SHP77 (cell line): ENCODE measurements around the gene MEGF6.

Experiments
- DNase-seq, 2 experiments: peaks; one replicate each; lab custom pipeline; 2025; lab: John Stamatoyannopoulos, UW

MEGF6 gene

GRCh38 chr1:3555131-3555920 is 56.0 kb downstream of the MEGF6 start:
- DNase-seq = no peak

DNA sequence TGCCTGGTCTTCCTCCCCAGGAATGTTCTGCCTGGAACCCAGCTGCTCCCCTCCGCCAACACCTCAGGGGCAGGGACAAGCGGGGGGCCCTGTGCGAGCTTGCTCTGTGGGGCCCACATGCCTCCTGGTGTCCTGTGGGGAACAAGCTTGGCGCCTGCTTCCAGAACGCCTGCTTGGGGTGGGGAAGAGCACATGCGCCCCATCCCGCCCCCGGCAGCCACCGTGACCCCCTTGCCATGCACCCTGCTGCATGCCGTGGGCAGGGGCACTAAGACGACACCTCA is 57.4 kb downstream of the MEGF6 start:
- no peak for DNase-seq

- DNase-seq = no peak
Observed at GRCh38 chr1:3553166-3553939, 58.0 kb downstream of the MEGF6 start.

DNA sequence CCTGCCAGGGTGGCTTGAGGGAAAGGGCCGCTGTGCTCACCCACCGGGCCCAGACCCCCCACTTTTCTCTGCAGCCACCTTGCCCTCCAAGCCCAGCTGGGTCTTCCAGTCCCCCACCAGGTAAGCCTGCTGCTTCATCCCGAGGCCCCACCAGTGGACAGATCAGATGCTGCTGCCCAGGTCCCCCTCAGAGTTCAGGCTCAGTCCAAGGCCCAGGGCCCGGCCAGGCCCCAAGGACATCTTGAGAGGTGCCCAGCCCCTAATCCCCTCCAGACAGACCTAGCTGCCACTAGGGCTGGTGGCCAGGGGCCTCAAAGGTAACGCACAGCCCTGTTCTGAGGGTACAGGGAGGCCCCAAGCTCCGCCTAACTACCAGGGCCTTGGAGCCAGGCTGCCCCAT is 58.6 kb downstream of the MEGF6 start:
- DNase-seq = no peak

GRCh38 chr1:3552176-3552575 is 59.1 kb downstream of the MEGF6 start:
- no peak for DNase-seq

GRCh38 chr1:3551711-3552110 is 59.6 kb downstream of the MEGF6 start:
- no peak for DNase-seq

DNA sequence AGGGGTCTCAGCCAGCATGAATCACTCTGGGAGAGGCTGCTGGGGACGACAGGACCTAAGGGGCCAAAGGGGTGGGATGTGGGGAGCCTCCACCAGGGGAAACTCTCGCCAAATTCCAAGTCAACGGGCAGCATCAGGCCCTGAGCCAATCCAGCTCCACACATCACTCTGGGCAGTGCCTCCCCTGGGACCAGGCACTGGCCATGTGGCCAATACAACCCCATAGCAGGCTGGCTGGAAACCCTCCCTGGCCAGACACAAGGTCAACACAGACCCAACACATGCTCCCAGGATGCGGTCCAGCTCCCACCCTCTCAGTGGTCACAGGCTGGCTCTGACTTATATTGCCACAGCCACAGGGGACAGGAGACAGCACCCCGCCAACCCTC is 60.0 kb downstream of the MEGF6 start:
- DNase-seq = no peak

DNA sequence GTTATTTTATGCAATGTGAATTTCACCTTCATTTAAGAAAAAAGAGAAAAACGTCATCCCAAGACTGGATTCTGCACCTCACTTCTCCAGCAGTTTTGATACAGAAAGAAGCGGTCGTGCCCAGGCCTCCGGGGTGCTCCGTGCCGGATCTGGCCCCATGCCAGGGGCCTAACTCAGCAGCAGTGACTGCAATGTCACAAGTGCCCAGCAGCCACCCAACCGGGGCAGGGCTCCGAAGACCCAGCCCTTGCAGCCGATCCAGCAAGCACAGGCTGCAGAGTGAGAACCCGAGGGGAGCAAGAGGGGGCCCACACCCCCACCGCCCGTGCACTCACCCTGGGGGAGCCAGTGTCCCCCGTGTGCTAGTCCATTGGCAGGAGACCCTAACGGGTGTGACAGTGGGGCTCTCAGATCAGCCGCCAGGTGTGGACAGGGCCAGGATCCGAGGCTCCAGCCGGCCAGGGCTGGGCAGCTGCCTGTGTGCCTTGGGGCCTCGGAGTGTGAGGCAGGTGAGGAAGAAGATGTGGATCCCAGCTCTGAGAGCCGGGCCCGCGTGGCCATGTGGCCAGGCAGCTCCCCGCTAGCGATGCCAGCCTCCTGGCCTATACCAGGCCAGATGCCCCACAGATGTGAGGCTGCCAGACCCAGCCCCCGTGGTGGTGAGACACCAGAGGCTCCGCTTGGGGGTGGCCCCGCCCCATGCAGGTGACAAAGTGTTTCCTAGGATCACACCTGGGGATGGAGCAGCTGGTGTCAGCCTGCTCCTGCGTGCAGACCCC is 60.6 kb downstream of the MEGF6 start:
- DNase-seq = peak in 1 of 2 experiments; percentile 14

DNA sequence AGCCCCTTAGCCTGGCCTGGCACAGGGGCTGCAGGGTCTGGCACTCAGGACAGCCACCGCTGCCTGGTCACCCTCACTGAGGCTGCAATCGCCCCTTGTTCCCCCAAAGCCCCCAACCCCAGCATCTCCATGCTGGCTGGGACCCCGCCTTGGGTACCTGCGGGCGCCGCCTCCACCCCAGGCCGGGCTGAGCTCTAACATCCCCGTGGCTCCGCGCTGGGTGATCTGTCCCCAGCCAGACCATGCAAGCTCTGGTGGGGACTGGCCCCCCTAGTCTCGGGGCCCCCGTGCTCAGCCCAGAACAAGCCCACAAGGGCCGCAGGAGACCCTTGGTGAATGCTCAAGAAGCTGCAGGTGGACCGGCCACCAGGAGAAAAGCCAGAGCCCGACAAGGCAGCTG is 62.4 kb downstream of the MEGF6 start:
- no peak for DNase-seq

- DNase-seq = no peak
Observed at GRCh38 chr1:3548156-3548893, 63.0 kb downstream of the MEGF6 start.

DNA sequence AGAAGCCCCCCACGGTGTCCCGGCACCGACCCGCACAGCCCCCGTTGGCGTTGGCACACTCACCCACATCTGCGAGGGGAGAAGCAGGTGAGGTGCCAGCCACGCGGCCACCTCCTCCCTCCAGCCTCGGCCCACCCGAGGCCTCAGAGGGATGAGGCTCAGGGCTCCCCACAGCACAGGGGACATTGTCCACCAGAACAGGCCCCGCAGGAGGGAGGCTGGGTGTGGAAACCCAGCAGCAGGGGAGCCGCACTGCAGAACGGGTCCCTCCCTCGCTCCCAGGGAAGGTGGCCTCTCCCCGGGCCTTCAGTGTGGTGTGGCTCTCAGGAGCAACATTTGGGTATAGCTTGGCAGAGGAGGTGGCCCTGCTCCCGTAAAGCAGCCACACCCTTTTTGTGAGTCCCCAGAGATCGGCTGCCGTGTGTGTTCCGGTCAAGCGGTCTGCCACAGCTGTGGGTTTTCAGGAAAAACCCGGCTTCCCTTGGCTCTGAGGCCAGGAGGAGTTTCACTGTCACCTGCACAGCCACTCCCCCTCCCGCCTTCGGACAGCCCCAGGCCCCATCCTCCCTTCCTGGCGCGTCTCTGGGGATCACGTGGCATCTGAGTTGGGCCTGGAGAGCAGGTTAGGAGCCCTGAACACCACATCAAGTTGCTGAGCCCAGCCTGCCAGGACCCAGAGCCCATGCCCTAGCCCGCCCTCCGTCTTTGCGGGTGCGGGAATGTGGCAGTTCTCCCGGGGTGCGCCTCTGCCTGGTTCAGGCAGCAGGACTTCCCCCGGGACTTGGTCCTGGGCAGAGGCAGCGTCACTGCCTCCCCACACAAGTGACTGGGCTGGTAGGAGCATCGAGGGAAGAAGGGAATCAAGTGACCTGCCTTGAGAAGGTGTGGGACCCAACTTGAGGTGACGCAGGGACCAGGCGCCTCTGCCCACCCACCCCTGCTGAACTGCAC is 64.0 kb downstream of the MEGF6 start:
- DNase-seq = no peak

GRCh38 chr1:3546048-3546384 is 65.3 kb downstream of the MEGF6 start:
- no peak for DNase-seq

DNA sequence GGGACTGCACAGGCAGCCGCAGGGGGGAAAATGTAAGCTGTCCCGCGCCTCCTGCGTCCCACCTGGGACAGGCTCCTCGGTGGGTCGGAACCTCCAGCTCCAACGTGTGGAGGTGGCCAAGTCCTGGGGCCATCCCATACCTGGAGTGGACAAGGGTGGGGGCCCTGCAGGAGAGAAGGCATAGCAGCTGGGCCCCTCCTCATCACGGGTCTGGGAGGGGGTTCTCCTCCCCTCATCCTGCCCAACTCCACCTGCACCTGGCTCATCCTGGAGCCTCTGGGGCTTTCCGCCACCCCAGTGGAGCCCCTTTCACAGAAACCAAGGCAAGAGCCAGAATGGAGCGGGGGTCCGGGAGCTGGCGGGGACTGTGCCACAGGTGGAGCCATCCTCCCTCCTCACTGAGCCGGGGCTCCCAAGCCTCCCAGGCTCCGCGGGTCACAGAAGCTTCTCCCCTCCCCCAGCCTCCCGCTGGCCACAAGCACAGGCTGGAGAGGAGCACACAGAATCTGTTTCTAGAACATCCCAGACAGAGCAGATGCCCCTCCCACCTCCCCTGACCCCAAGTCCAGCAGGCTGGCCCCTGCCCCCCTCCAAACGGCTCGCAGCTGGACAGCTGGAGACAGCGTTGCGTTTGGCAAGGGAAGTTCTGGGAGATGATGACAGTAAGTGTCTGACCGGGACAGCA is 65.8 kb downstream of the MEGF6 start:
- no peak for DNase-seq

DNA sequence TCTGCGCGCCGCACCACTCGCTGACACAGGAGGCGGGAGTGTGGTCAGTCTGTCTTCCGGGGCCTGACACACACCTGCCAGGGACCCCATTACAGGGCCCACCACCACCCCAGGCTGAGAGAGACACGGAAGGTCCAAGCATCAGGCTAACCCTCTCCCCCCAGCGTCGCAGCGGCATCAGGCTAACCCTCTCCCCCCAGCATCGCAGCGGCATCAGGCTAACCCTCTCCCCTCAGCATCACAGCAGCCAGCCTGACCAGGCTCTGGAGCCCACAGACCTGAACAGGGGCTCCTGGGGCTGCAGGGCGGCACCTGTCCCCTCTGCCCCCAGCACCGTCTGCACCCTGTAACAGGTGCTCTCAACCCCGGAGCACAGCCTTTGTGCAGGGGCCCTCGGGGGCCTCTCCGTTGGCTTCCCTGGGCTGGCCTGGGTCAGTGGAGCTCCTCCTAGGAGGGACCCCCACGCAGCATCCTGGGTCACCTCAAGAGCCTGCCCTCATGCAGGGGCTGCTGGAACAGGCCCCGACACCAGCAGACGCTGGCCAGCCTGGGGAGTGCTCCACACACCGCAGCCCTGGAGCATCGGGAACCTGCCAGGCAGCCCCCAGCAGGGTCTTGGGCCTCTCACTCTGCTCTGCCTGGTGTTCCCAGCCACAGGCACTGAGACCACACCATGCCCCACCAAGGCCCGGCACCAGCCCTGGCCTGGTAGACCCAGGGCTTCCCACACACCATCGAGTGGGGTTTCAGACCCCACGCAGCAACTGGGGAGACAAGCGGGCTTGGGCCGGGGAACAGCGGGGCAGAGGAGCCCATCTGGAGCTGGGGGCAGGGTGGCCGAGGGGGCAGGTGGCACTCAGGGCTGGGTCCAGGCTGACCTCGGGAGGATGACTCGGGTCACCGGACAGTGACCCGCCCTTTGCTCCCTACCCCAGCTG is 67.0 kb downstream of the MEGF6 start:
- DNase-seq = no peak

- DNase-seq = no peak
Observed at GRCh38 chr1:3543076-3544039, 68.0 kb downstream of the MEGF6 start.

GRCh38 chr1:3542676-3543075 is 68.6 kb downstream of the MEGF6 start:
- DNase-seq = no peak

GRCh38 chr1:3541936-3542335 is 69.4 kb downstream of the MEGF6 start:
- no peak for DNase-seq

- DNase-seq = no peak
Observed at GRCh38 chr1:3541465-3541864, 69.8 kb downstream of the MEGF6 start.
